ENCODE measurements around the gene ZNF697.

The ZNF697 gene

DNA sequence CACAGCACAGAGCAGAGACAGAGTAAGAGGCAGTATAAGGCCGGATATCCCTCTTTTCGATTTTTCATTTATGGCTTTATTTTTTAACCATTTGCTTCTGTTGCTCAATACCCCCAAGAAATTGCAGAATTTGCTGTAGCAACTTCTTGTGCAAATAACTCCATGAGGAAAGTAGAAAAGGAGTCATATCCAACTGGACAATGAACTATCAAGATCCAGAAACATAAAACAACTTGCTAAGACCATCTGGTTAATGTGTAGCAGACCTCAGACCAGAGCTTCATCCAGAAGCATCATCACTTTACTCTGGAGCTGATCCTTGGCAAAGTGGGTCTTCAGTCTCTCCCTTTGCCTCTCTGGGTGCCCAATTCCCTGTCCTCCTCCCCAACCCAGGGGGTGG is 45.9 kb downstream of the ZNF697 start:
- no peak for TF ChIP-seq CTCF (IDR thresholded peaks at IDR 0.05; ENCODE audit: borderline replicate concordance, control extremely low read depth, extremely low read depth, insufficient read depth, missing control alignments)
- in situ Hi-C loops (cut with MboI; ENCODE audit: low sequenced_read_pairs, unreplicated experiment), result loop anchor here (5.0 to 10.0 kb wide), 2 partner anchors 47 to 85 kb away; no protein-coding TSS in a partner anchor
- no peak for DNase-seq (ENCODE audit: low spot score)

DNA sequence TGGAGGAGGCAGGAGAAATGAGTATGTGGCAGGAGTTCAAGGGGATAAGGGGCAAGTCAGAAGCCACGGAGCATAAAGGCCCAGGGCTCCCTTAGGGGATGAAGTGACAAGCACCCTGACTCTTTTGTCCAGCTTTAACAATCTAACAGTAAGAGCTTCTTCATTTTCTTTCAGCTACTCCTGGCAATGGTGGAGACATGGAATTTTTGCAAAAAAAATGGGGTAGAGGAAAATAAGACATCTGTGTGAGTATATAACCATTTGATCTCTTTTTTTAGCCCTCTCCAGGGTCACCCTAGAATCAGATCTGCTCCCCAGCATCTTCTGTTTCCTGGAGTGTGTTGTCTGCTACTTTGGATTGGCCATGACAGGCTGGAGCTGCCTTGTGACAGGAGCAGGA is 47.1 kb downstream of the ZNF697 start:
- in situ Hi-C loops (cut with MboI; ENCODE audit: low sequenced_read_pairs, unreplicated experiment), result loop anchor here (5.0 to 10.0 kb wide), 2 partner anchors 46 to 86 kb away; no protein-coding TSS in a partner anchor
- no peak for DNase-seq (ENCODE audit: low spot score)
- TF ChIP-seq CTCF (IDR thresholded peaks at IDR 0.05; ENCODE audit: borderline replicate concordance, control extremely low read depth, extremely low read depth, insufficient read depth, missing control alignments), result no peak

GRCh38 chr1:119600561-119600960 is 47.5 kb downstream of the ZNF697 start:
- in situ Hi-C loops (cut with MboI; ENCODE audit: low sequenced_read_pairs, unreplicated experiment), result loop anchor here (5.0 to 10.0 kb wide), 2 partner anchors 46 to 87 kb away; no protein-coding TSS in a partner anchor
- TF ChIP-seq CTCF (IDR thresholded peaks at IDR 0.05; ENCODE audit: borderline replicate concordance, control extremely low read depth, extremely low read depth, insufficient read depth, missing control alignments), result no peak
- no peak for DNase-seq (ENCODE audit: low spot score)

DNA sequence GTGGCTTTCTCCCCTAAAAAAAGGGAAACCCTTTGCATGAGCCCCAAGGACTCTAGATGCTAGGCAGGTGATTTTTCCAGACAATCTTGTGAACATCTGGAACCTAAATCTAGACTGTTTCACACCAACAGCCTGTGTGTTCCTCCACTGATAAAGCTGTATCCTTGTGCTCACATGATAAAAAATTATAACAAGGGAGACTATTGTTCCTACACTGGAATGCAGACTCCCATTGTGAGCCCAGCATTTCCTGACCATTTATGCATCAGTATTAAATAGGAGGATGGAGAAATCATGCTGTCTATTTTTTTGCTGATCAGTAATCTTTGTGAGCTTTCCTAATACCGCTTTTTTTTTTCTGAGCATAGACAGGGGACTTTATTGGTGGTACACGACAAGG is 52.5 kb downstream of the ZNF697 start:
- TF ChIP-seq CTCF (IDR thresholded peaks at IDR 0.05; ENCODE audit: borderline replicate concordance, control extremely low read depth, extremely low read depth, insufficient read depth, missing control alignments), result no peak
- in situ Hi-C loops (cut with MboI; ENCODE audit: low sequenced_read_pairs, unreplicated experiment), result no loop called here

DNA sequence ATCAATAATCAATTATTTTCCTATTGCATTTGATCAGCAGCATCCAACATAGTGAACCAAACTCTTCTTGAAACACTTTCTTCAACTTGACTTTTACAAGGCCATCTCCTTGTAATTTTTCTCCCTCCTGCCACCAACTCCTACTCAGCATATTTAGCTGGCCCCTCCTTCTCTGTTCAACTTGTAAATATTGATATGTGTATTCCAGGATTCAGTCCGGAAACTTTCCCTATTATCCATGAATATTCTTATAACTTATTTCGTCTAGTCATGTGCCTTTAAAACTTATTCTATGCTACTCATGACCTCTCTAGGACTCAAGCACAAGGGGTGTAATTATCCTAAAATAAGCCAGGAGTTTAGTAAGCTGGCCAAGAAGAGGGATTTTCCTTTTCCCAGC is 52.9 kb downstream of the ZNF697 start:
- TF ChIP-seq CTCF (IDR thresholded peaks at IDR 0.05; ENCODE audit: borderline replicate concordance, control extremely low read depth, extremely low read depth, insufficient read depth, missing control alignments), result no peak
- no peak for DNase-seq (ENCODE audit: low spot score)
- in situ Hi-C loops (cut with MboI; ENCODE audit: low sequenced_read_pairs, unreplicated experiment), result no loop called here

More for the DNA sequence above, 52.5 kb downstream of the ZNF697 start:
- no peak for DNase-seq (ENCODE audit: low spot score)

DNA sequence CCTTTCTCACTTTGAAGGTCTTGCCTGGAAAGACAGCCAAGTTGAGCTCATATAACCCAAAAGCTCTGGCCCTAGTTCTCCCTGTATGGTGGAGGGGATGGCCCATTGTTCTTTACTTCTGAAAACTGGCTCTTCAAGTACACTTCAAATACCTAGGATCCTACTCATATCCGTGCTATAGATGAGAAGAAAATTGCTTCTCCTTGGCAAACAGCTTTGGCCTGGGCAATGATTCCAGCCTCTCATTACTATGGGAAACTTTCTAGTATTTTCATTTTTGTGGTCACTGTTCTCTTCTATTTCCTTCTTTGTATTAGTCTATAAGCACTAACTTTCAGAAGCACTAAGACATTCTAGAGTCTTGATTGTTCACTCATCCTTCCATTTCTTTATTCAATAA is 53.7 kb downstream of the ZNF697 start:
- DNase-seq (ENCODE audit: low spot score), result no peak
- no peak for TF ChIP-seq CTCF (IDR thresholded peaks at IDR 0.05; ENCODE audit: borderline replicate concordance, control extremely low read depth, extremely low read depth, insufficient read depth, missing control alignments)
- in situ Hi-C loops (cut with MboI; ENCODE audit: low sequenced_read_pairs, unreplicated experiment), result no loop called here

DNA sequence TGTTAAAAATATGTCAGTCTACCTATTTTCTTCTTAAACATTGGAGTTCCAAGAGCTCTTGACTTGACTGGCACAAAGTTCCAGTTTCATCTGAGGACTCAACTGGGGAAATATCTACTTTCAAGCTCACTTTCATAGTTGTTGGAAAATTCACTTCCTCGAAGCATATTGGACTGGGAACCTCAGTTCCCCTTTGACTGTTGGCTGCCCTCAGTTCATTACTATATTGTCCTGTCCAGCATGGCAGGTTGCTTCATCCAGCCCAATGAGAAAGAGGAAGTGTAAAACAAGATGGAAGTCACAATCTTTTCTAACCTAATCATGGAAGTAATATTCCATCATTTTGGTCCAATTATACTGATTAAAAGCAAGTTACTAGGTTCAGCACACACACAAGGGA is 54.3 kb downstream of the ZNF697 start:
- no peak for DNase-seq (ENCODE audit: low spot score)
- TF ChIP-seq CTCF (IDR thresholded peaks at IDR 0.05; ENCODE audit: borderline replicate concordance, control extremely low read depth, extremely low read depth, insufficient read depth, missing control alignments), result no peak
- in situ Hi-C loops (cut with MboI; ENCODE audit: low sequenced_read_pairs, unreplicated experiment), result no loop called here

Measured in GM13976 (cell line).